HG03342 (cell line): ENCODE results near the gene PRDM15.

Source experiments
- ATAC-seq: cut with Tn5 transposase; IDR thresholded peaks from one replicate; pipeline ENCODE4 v1.9.1; 2021; ENCODE audit warnings: mild to moderate bottlenecking, moderate library complexity; ENCODE audit not compliant: unreplicated experiment

The PRDM15 gene

GRCh38 chr21:41913230-41913629, 34.1 kb upstream of the PRDM15 start:
- ATAC-seq, result no peak

- no peak for ATAC-seq
Measured at GRCh38 chr21:41908829-41909228, 29.7 kb upstream of the PRDM15 start.

GRCh38 chr21:41907496-41908258, 28.5 kb upstream of the PRDM15 start:
- no peak for ATAC-seq

- ATAC-seq, result no peak
Measured at GRCh38 chr21:41906770-41907169, 27.6 kb upstream of the PRDM15 start.

- ATAC-seq, result no peak
Measured at GRCh38 chr21:41903559-41904351, 24.6 kb upstream of the PRDM15 start.

GRCh38 chr21:41902946-41903345, 23.8 kb upstream of the PRDM15 start:
- no peak for ATAC-seq

GRCh38 chr21:41901782-41902181, 22.6 kb upstream of the PRDM15 start:
- ATAC-seq, result no peak

- ATAC-seq, result no peak
Measured at GRCh38 chr21:41901099-41901498, 22.0 kb upstream of the PRDM15 start.

- ATAC-seq, result no peak
Measured at GRCh38 chr21:41900401-41900800, 21.3 kb upstream of the PRDM15 start.

GRCh38 chr21:41899426-41900202, 20.5 kb upstream of the PRDM15 start:
- no peak for ATAC-seq

GRCh38 chr21:41898998-41899397, 19.9 kb upstream of the PRDM15 start:
- no peak for ATAC-seq

- no peak for ATAC-seq
Measured at GRCh38 chr21:41897700-41898099, 18.6 kb upstream of the PRDM15 start.

- ATAC-seq, result no peak
Measured at GRCh38 chr21:41897047-41897669, 18.0 kb upstream of the PRDM15 start.

- no peak for ATAC-seq
Measured at GRCh38 chr21:41895643-41896493, 16.7 kb upstream of the PRDM15 start.

- ATAC-seq, result no peak
Measured at GRCh38 chr21:41894922-41895557, 15.9 kb upstream of the PRDM15 start.

- ATAC-seq, result no peak
Measured at GRCh38 chr21:41894511-41894910, 15.4 kb upstream of the PRDM15 start.

GRCh38 chr21:41892726-41893125, 13.6 kb upstream of the PRDM15 start:
- ATAC-seq, result no peak

- no peak for ATAC-seq
Measured at GRCh38 chr21:41891132-41891531, 12.0 kb upstream of the PRDM15 start.

- no peak for ATAC-seq
Measured at GRCh38 chr21:41890355-41890754, 11.2 kb upstream of the PRDM15 start.
